GM12873 (cell line): ENCODE data around the gene KRT33B.
"Not testable (repeated sequence)": the region's sequence is repeated elsewhere in the genome, so short reads cannot be mapped to it uniquely, and the experiment has no call there.

ENCODE experiments used
- CTCF ChIP-seq: IDR thresholded peaks from 2 replicates; pipeline ENCODE4 v1.5.1; 2012; ENCODE audit warnings: low read depth, mild to moderate bottlenecking, moderate library complexity, low read length, control low read depth; ENCODE audit not compliant: insufficient read depth; ENCODE audit errors: missing control alignments

Gene KRT33B

GRCh38 chr17:41381943-41382342 is 12.3 kb upstream of the KRT33B start, which contains the start of gene KRT34:
KRT34 (minus strand) TSS chr17:41382306; CDS start chr17:41382246, 60 bp downstream.
- TF ChIP-seq CTCF, result not testable (repeated sequence)

GRCh38 chr17:41377546-41377945 is 7.9 kb upstream of the KRT33B start:
- no peak for TF ChIP-seq CTCF

- no peak for TF ChIP-seq CTCF
These were observed 590 bp downstream of the KRT33B start for GRCh38 chr17:41369023-41369422.

- TF ChIP-seq CTCF, result no peak
These were observed 2.1 kb downstream of the KRT33B start for GRCh38 chr17:41367426-41368075.

- TF ChIP-seq CTCF, result no peak
These were observed 3.5 kb downstream of the KRT33B start for GRCh38 chr17:41366070-41366469.

- TF ChIP-seq CTCF, result no peak
These were observed 5.7 kb downstream of the KRT33B start for GRCh38 chr17:41363881-41364280.

GRCh38 chr17:41360296-41360995 is 9.2 kb downstream of the KRT33B start:
- no peak for TF ChIP-seq CTCF
